ENCODE data around the gene NELL1. TPM values are rescaled to one million over a fixed set of nuclear protein-coding genes. Genes with fewer than 3 reads are reported as not detected.

NELL1 gene
- total RNA-seq, 3 donors from 2014 or later (not counting 1 experiment from before 2014, with no cell fraction given), result not detected

DNA sequence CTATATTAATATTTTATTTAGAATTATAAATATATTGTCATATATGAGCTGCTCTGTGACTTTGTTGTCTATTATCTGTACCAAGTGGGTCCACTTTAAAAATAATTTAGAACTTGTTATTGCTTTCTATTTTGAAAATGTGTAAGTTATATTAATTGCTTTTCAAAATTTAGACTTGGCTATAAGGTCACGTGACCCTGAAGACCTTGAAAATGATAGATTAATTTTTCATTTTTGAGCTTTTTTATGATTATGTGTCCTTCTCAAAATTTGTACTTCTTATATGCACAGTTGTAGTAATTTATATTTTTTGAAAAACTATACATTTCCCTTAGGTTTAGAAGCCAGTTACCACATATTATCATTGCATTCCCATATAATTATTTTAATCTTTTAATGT, 826.5 kb downstream of the NELL1 start:
- ATAC-seq (no peak), DNase-seq (no peak)
- H3K4me3 Mint-ChIP-seq, result no peak overlapping the region
- intact Hi-C loops (cut with micrococcal nuclease), result no loop called here
- no peak overlapping the region for H3K4me3 ChIP-seq (ENCODE audit: low read length)
- H3K4me1 Mint-ChIP-seq, result no peaks in the 10 kb centered on the region
- no peaks in the 10 kb centered on the region for H3K36me3 ChIP-seq (ENCODE audit: control insufficient read depth, insufficient read depth, low read length)
- H3K27me3 ChIP-seq (ENCODE audit: control insufficient read depth, insufficient read depth, low read length), result no peaks in the 10 kb centered on the region
- no peak overlapping the region for H3K27ac ChIP-seq (ENCODE audit: low read length)
- H3K9me3 Mint-ChIP-seq, result peaks cover 7 to 8% of the 10 kb centered on the region in 2 donors
- TF ChIP-seq, protein P1, sequence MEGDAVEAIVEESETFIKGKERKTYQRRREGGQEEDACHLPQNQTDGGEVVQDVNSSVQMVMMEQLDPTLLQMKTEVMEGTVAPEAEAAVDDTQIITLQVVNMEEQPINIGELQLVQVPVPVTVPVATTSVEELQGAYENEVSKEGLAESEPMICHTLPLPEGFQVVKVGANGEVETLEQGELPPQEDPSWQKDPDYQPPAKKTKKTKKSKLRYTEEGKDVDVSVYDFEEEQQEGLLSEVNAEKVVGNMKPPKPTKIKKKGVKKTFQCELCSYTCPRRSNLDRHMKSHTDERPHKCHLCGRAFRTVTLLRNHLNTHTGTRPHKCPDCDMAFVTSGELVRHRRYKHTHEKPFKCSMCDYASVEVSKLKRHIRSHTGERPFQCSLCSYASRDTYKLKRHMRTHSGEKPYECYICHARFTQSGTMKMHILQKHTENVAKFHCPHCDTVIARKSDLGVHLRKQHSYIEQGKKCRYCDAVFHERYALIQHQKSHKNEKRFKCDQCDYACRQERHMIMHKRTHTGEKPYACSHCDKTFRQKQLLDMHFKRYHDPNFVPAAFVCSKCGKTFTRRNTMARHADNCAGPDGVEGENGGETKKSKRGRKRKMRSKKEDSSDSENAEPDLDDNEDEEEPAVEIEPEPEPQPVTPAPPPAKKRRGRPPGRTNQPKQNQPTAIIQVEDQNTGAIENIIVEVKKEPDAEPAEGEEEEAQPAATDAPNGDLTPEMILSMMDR (IDR thresholded peaks at IDR 0.05), result no peak
- H3K27ac Mint-ChIP-seq, result no peak overlapping the region
- H3K27me3 Mint-ChIP-seq (ENCODE audit: low read depth in 2 of 2), result no peaks in the 10 kb centered on the region
- no peaks in the 10 kb centered on the region for H3K36me3 Mint-ChIP-seq
- H3K9me3 ChIP-seq (ENCODE audit: control insufficient read depth, insufficient read depth, low read length), result peaks cover 2% of the 10 kb centered on the region
- no CpG with 5 or more reads among the region's 1 CpG for WGBS (ENCODE audit: insufficient coverage)
- no peaks in the 10 kb centered on the region for H3K4me1 ChIP-seq (ENCODE audit: control insufficient read depth, insufficient read depth, low read length)

DNA sequence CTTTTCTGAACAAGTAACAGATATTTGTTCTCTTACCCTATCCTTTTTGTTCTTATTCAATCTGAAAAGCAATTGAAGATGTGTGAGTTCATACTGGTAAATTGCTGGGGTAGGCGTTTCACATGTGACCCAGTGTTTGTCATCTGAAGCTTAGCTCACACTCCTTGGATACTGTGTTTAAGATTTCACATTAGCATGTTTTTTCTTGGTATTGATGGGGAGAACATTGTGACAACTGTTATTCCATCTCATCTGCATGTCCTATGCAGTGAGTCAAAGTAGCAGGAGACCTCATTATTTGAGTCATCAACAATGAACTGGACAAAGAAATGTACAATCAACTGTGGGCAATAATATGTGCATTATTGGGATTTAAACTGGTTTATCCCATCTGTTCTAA, 831.9 kb downstream of the NELL1 start:
- no peaks in the 10 kb centered on the region for H3K36me3 Mint-ChIP-seq
- ATAC-seq (no peak), DNase-seq (no peak)
- no peak overlapping the region for H3K27ac Mint-ChIP-seq
- no peak overlapping the region for H3K4me3 Mint-ChIP-seq
- Histone ChIP-seq H3K4me3 (ENCODE audit: low read length) (no peak overlapping the region), H3K27me3 (ENCODE audit: control insufficient read depth, insufficient read depth, low read length) (no peaks in the 10 kb centered on the region), H3K4me1 (ENCODE audit: control insufficient read depth, insufficient read depth, low read length) (no peaks in the 10 kb centered on the region), H3K9me3 (ENCODE audit: control insufficient read depth, insufficient read depth, low read length) (peaks cover 2% of the 10 kb centered on the region), H3K27ac (ENCODE audit: low read length) (no peak overlapping the region), H3K36me3 (ENCODE audit: control insufficient read depth, insufficient read depth, low read length) (no peaks in the 10 kb centered on the region)
- H3K4me1 Mint-ChIP-seq, result no peaks in the 10 kb centered on the region
- TF ChIP-seq, protein P1 (IDR thresholded peaks at IDR 0.05), result no peak
- peaks cover 6 to 20% of the 10 kb centered on the region in 2 donors for H3K9me3 Mint-ChIP-seq
- intact Hi-C loops (cut with micrococcal nuclease), result no loop called here
- no peaks in the 10 kb centered on the region for H3K27me3 Mint-ChIP-seq (ENCODE audit: low read depth in 2 of 2)
- 91% methylated on average over 1 of the region's 1 CpG for WGBS (ENCODE audit: insufficient coverage)

- Histone ChIP-seq H3K36me3 (ENCODE audit: control insufficient read depth, insufficient read depth, low read length) (no peaks in the 10 kb centered on the region), H3K4me1 (ENCODE audit: control insufficient read depth, insufficient read depth, low read length) (no peaks in the 10 kb centered on the region), H3K9me3 (ENCODE audit: control insufficient read depth, insufficient read depth, low read length) (no peaks in the 10 kb centered on the region), H3K4me3 (ENCODE audit: low read length) (no peak overlapping the region), H3K27ac (ENCODE audit: low read length) (no peak overlapping the region), H3K27me3 (ENCODE audit: control insufficient read depth, insufficient read depth, low read length) (no peaks in the 10 kb centered on the region)
- no peaks in the 10 kb centered on the region for H3K27me3 Mint-ChIP-seq (ENCODE audit: low read depth in 2 of 2)
- 67% methylated on average over 1 of the region's 1 CpG for WGBS (ENCODE audit: insufficient coverage)
- ATAC-seq (no peak), DNase-seq (no peak)
- TF ChIP-seq, protein P1 (IDR thresholded peaks at IDR 0.05), result no peak
- intact Hi-C loops (cut with micrococcal nuclease), result no loop called here
- H3K27ac Mint-ChIP-seq, result no peak overlapping the region
- peaks cover 6 to 13% of the 10 kb centered on the region in 2 donors for H3K9me3 Mint-ChIP-seq
- no peaks in the 10 kb centered on the region for H3K36me3 Mint-ChIP-seq
- H3K4me1 Mint-ChIP-seq, result no peaks in the 10 kb centered on the region
- no peak overlapping the region for H3K4me3 Mint-ChIP-seq
Observed at GRCh38 chr11:21505070-21505469, 835.7 kb downstream of the NELL1 start.

- H3K27me3 ChIP-seq (ENCODE audit: control insufficient read depth, insufficient read depth, low read length), result no peaks in the 10 kb centered on the region
- peaks cover 2 to 11% of the 10 kb centered on the region in 2 donors for H3K9me3 Mint-ChIP-seq
- H3K36me3 ChIP-seq (ENCODE audit: control insufficient read depth, insufficient read depth, low read length), result no peaks in the 10 kb centered on the region
- TF ChIP-seq, protein P1 (IDR thresholded peaks at IDR 0.05), result peak; percentile 11
- peaks cover 6% of the 10 kb centered on the region for H3K36me3 Mint-ChIP-seq
- no peaks in the 10 kb centered on the region for H3K27me3 Mint-ChIP-seq (ENCODE audit: low read depth in 2 of 2)
- H3K27ac Mint-ChIP-seq, result no peak overlapping the region
- H3K4me1 ChIP-seq (ENCODE audit: control insufficient read depth, insufficient read depth, low read length), result no peaks in the 10 kb centered on the region
- H3K4me1 Mint-ChIP-seq, result no peaks in the 10 kb centered on the region
- H3K4me3 Mint-ChIP-seq, result no peak overlapping the region
- ATAC-seq (no peak), DNase-seq (peak in 1 of 2 donors; percentile 13)
- H3K27ac ChIP-seq (ENCODE audit: low read length), result no peak overlapping the region
- intact Hi-C loops (cut with micrococcal nuclease), result no loop called here
- no peak overlapping the region for H3K4me3 ChIP-seq (ENCODE audit: low read length)
- 30% methylated on average over 1 of the region's 2 CpGs for WGBS (ENCODE audit: insufficient coverage)
- H3K9me3 ChIP-seq (ENCODE audit: control insufficient read depth, insufficient read depth, low read length), result no peaks in the 10 kb centered on the region
Observed at GRCh38 chr11:21511835-21512440, 842.6 kb downstream of the NELL1 start.

All from natural killer cell (primary cell).